ENCODE data around the gene CCDC116. TPM values are rescaled to one million over a fixed set of nuclear protein-coding genes. Genes with fewer than 3 reads are reported as not detected.
A peak's percentile ranks its signal among the peaks of the same experiment; 100 is the strongest.

Gene CCDC116
- total and polyA plus RNA-seq, 2 experiments from 2014 or later, result 0.30 to 1.5 TPM

DNA sequence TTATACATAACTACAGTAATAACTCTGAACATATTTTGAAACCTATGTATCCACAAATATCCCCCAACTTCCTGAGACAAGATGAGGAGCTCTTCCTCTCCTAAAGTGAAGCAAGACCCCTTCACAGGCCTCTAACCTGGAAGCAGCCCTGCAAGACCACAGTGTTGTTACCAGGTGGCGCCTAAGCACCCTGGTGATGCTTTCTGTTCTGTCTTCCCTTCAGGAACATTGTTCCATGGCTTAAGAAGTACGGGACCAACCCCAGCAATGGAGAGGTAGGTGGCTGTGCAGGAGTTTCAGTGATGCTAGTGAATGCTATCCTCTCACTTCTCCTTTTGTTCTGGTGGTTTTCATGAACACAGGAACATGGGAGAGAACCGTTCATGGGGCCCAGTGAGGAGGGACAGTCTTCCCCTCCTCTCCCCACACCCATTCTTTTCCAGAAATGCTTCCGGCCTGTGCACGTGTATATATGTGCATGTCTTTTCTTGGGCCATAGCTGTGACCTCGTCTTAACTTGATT is 39.6 kb downstream of the CCDC116 start:
- Histone ChIP-seq H3K9me2 (replicated peaks; ENCODE audit: insufficient read depth) (no peaks in the 10 kb centered on the region), H3K4me1 (ENCODE audit: insufficient read depth) (no peaks in the 10 kb centered on the region), H3K4me2 (no peak overlapping the region), H4K20me1 (ENCODE audit: insufficient read depth, poor library complexity, severe bottlenecking) (peaks cover 2% of the 10 kb centered on the region), H2AFZ (no peak overlapping the region), H3K27ac (no peak overlapping the region), H3K36me3 (replicated peaks; ENCODE audit: insufficient read depth, low read depth) (no peaks in the 10 kb centered on the region), H3K27me3 (no peaks in the 10 kb centered on the region), H3K9me3 (ENCODE audit: low read depth) (no peaks in the 10 kb centered on the region), H3K4me3 (no peak overlapping the region), H3K79me2 (peaks cover 18% of the 10 kb centered on the region)
- TF ChIP-seq, protein P1, sequence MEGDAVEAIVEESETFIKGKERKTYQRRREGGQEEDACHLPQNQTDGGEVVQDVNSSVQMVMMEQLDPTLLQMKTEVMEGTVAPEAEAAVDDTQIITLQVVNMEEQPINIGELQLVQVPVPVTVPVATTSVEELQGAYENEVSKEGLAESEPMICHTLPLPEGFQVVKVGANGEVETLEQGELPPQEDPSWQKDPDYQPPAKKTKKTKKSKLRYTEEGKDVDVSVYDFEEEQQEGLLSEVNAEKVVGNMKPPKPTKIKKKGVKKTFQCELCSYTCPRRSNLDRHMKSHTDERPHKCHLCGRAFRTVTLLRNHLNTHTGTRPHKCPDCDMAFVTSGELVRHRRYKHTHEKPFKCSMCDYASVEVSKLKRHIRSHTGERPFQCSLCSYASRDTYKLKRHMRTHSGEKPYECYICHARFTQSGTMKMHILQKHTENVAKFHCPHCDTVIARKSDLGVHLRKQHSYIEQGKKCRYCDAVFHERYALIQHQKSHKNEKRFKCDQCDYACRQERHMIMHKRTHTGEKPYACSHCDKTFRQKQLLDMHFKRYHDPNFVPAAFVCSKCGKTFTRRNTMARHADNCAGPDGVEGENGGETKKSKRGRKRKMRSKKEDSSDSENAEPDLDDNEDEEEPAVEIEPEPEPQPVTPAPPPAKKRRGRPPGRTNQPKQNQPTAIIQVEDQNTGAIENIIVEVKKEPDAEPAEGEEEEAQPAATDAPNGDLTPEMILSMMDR (IDR thresholded peaks at IDR 0.05; ENCODE audit: poor library complexity), result no peak
- TF ChIP-seq EZH2 (IDR thresholded peaks at IDR 0.05; ENCODE audit: borderline replicate concordance) (no peak), EZH2phosphoT487 (IDR thresholded peaks at IDR 0.05; ENCODE audit: low read depth, severe bottlenecking, unreplicated experiment) (no peak)
- no peak for DNase-seq (ENCODE audit: low spot score)
- 92% methylated on average over 6 of the region's 6 CpGs for WGBS (ENCODE audit: low lambda C conversion rate, missing lambda C conversion rate)

DNA sequence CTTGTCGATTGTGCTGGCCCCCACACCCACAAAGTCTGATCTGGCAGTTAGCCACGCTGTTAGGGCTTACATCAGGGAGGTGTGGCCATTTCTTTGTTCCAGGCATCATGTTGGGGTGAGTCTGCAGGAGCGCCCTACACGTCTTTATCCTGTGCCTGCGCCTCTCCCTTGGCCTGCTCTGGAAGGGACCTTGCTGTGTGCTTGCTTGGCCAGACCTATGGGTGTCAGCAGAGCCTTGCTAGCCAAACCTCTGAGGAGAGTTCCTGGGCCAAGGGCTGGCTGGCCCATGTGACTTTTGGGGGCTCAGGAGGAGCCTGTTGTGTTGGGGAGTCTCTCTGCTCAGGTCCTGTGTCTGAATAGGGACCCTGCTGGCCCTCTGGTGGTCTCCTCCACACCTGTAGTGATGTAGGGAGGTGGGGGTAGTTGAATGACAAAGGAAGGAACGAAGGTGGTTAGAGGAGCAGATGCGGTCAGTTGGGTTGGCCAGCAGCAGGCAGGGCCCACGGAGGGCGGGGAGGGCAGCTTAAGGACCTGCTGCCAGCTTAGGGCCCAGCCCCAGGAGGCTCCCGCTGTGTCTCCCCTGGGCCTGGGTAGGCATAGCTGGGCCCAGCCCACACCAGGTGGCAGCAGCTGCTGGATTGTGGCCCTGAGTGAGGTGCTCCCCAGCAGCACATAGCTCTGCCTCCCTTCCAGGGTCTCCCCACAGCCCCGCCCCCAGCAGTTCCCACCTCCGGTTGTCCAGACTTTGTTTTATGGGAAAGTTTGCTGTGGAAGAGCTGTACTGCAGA is 41.2 kb downstream of the CCDC116 start:
- H3K36me3 ChIP-seq (replicated peaks; ENCODE audit: insufficient read depth, low read depth), result no peaks in the 10 kb centered on the region
- peak; percentile 3 for DNase-seq (ENCODE audit: low spot score)

DNA sequence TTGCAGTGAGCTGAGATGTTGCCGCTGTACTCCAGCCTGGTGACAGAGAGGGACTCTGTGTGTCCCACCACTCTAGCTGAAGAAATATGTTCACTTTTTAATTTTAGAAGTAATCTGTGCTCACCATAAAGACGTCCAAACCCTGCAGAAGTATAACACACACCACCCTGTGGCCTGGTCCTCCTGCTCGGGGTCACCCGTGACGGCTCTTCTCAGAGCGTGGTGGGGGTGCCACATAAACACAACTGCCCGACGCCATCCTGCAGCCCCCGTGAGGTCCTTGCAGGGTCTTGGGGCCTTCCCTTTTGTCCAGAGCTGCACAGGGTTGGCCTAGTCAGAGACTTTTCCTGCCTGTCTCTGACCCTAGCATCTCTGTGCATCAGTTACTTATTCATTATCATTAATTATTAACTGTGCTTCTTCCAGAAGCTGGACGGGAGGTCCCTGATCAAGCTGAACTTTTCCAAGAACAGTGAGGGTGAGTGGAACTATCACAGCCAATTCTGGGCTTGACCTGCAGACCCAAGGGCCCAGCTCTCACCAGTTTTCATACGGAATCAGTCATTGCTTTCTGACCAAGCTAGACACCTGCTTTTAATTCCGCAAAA is 42.2 kb downstream of the CCDC116 start:
- H3K79me2 ChIP-seq, result peaks cover 5% of the 10 kb centered on the region
- H3K4me3 ChIP-seq, result no peak overlapping the region
- no peaks in the 10 kb centered on the region for H3K27me3 ChIP-seq
- H2AFZ ChIP-seq, result no peak overlapping the region
- H3K36me3 ChIP-seq (replicated peaks; ENCODE audit: insufficient read depth, low read depth), result no peaks in the 10 kb centered on the region
- no peaks in the 10 kb centered on the region for H3K9me2 ChIP-seq (replicated peaks; ENCODE audit: insufficient read depth)
- no peaks in the 10 kb centered on the region for H3K4me1 ChIP-seq (ENCODE audit: insufficient read depth)
- peaks cover 2% of the 10 kb centered on the region for H4K20me1 ChIP-seq (ENCODE audit: insufficient read depth, poor library complexity, severe bottlenecking)
- H3K4me2 ChIP-seq, result no peak overlapping the region
- H3K27ac ChIP-seq, result no peak overlapping the region
- TF ChIP-seq, protein P1 (IDR thresholded peaks at IDR 0.05; ENCODE audit: poor library complexity), result no peak
- TF ChIP-seq EZH2phosphoT487 (IDR thresholded peaks at IDR 0.05; ENCODE audit: low read depth, severe bottlenecking, unreplicated experiment), result no peak
- no peak for TF ChIP-seq EZH2 (IDR thresholded peaks at IDR 0.05; ENCODE audit: borderline replicate concordance)
- WGBS (ENCODE audit: low lambda C conversion rate, missing lambda C conversion rate), result 96% methylated on average over 12 of the region's 12 CpGs
- DNase-seq (ENCODE audit: low spot score), result no peak
- no peaks in the 10 kb centered on the region for H3K9me3 ChIP-seq (ENCODE audit: low read depth)

More for the DNA sequence above, 41.2 kb downstream of the CCDC116 start:
- Histone ChIP-seq H3K79me2 (peaks cover 8% of the 10 kb centered on the region), H3K4me3 (no peak overlapping the region), H3K27me3 (no peaks in the 10 kb centered on the region), H3K9me3 (ENCODE audit: low read depth) (no peaks in the 10 kb centered on the region), H3K9me2 (replicated peaks; ENCODE audit: insufficient read depth) (no peaks in the 10 kb centered on the region), H4K20me1 (ENCODE audit: insufficient read depth, poor library complexity, severe bottlenecking) (peaks cover 2% of the 10 kb centered on the region), H3K4me1 (ENCODE audit: insufficient read depth) (no peaks in the 10 kb centered on the region), H3K4me2 (no peak overlapping the region), H2AFZ (no peak overlapping the region), H3K27ac (no peak overlapping the region)
- 95% methylated on average over 12 of the region's 12 CpGs for WGBS (ENCODE audit: low lambda C conversion rate, missing lambda C conversion rate)
- no peak for TF ChIP-seq EZH2phosphoT487 (IDR thresholded peaks at IDR 0.05; ENCODE audit: low read depth, severe bottlenecking, unreplicated experiment)

Measured in hepatocyte (in vitro differentiated cells).